ENCODE measurements around the gene PSD2.

The PSD2 gene

DNA sequence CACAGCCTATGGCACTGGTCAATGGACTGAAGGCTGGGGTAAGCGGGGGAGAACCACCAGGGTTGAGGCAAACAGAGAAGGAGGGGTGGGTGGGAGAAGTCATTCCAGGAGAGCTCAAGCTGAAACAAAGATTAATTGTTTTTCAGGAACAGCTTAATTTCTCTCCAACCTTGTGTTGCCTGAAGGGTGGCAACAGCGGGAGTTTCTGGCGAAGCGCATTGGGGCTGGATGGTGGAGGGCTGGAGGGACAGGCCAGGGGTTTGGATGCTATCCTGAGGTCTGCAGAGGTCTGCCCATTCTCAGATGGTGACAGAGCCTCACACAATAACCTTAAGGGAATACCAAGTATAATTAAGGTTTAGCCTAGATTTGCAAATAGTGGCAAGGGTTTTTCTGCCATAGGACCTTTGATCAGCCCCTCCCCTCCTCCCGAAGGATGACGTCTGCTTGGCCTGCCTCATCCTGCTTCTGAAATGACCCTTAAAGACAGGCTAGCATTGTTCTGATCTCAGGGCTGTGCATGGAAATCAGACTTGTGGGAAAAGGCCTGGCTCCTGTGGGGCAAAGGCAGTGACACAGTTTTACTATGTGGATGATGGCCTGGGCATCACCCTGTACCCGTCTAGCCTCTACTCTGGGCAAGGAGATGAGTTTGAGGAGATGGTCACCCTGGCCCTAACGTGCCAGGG is 32.7 kb downstream of the PSD2 start:
- POLR2A ChIA-PET (ENCODE audit: low non-redundant PET) = no interaction called here
- TF ChIP-seq, protein P1, sequence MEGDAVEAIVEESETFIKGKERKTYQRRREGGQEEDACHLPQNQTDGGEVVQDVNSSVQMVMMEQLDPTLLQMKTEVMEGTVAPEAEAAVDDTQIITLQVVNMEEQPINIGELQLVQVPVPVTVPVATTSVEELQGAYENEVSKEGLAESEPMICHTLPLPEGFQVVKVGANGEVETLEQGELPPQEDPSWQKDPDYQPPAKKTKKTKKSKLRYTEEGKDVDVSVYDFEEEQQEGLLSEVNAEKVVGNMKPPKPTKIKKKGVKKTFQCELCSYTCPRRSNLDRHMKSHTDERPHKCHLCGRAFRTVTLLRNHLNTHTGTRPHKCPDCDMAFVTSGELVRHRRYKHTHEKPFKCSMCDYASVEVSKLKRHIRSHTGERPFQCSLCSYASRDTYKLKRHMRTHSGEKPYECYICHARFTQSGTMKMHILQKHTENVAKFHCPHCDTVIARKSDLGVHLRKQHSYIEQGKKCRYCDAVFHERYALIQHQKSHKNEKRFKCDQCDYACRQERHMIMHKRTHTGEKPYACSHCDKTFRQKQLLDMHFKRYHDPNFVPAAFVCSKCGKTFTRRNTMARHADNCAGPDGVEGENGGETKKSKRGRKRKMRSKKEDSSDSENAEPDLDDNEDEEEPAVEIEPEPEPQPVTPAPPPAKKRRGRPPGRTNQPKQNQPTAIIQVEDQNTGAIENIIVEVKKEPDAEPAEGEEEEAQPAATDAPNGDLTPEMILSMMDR (conservative IDR thresholded peaks at IDR 0.05; ENCODE audit: low read depth) = no peak
- no peak overlapping the region for H3K27ac ChIP-seq
- CTCF ChIA-PET = interaction anchor here (0.6 to 1.0 kb wide), 2 partner anchors 37 to 62 kb away, joined by 3 read pairs; no protein-coding TSS in a partner anchor
- DNase-seq (ENCODE audit: low spot score) = no peak

DNA sequence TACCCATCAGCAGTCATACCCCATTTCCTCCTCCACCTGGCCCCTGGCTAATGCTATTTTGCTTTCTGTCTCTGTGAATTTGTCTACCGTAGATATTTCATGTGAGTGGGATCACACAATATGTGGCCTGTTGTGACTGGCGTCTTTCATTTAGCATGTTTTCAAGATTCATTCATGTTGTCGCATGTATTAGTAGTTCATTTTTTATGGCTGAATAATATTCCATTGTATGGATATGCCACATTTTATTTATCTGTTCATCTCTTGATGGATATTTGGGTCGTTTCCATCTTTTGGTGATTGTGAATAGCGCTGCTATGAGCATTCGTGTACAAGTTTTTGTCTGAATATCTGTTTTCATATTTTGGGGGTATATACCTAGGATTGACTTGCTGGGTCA is 33.9 kb downstream of the PSD2 start:
- CTCF ChIA-PET = interaction anchor here (1.0 kb wide), 1 partner anchor 64 kb away, joined by 3 read pairs; no protein-coding TSS in a partner anchor
- TF ChIP-seq, protein P1 (conservative IDR thresholded peaks at IDR 0.05; ENCODE audit: low read depth) = no peak
- no peak for DNase-seq (ENCODE audit: low spot score)
- POLR2A ChIA-PET (ENCODE audit: low non-redundant PET) = no interaction called here
- no peak overlapping the region for H3K27ac ChIP-seq

DNA sequence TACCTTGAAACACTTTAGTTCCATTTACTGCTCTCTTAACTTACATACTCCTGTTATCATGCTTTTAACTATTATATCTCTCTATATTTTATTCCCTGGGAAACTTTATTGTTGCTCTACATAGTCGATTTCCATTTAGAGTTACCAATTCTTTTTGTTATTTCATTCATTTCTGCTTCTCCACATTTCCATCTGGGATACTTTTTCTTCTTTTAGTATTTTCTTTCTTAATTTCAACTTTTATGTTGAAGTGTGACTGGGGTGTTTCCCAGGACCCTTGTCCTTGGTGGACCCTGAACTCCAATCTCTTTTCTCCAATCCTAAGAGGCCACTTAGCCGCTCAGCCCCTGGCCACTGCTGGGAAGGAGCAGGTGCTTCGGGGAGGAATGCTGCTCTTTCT is 36.0 kb downstream of the PSD2 start:
- TF ChIP-seq, protein P1 (conservative IDR thresholded peaks at IDR 0.05; ENCODE audit: low read depth) = no peak
- POLR2A ChIA-PET (ENCODE audit: low non-redundant PET) = no interaction called here
- CTCF ChIA-PET = interaction anchor here (0.6 kb wide), 1 partner anchor 16 kb away, joined by 3 read pairs; no protein-coding TSS in a partner anchor
- H3K27ac ChIP-seq = no peak overlapping the region
- DNase-seq (ENCODE audit: low spot score) = no peak

DNA sequence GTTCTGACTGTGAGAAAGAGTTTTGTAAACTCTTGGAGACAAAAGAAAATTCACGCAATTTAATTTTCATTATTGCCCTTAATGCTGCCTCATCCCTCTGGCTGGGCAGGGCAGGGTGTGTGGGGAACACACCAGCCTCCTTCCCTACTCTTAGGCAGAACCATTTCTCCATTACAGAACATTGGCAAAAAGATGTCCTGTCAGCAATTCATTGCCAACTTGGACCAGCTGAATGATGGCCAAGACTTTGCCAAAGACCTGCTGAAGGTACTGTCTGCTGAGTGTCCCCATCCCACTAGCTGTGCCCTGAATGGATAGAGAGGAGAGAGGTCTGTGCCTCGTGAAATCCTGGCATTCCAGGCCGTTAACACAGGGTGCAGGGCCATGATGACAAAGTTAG is 37.9 kb downstream of the PSD2 start:
- ChIA-PET CTCF (interaction anchor here (0.5 to 1.2 kb wide), 3 partner anchors 9 to 27 kb away, joined by 3 to 5 read pairs (median 4); no protein-coding TSS in a partner anchor), POLR2A (ENCODE audit: low non-redundant PET) (no interaction called here)
- no peak for DNase-seq (ENCODE audit: low spot score)
- TF ChIP-seq, protein P1 (conservative IDR thresholded peaks at IDR 0.05; ENCODE audit: low read depth) = no peak
- H3K27ac ChIP-seq = no peak overlapping the region

DNA sequence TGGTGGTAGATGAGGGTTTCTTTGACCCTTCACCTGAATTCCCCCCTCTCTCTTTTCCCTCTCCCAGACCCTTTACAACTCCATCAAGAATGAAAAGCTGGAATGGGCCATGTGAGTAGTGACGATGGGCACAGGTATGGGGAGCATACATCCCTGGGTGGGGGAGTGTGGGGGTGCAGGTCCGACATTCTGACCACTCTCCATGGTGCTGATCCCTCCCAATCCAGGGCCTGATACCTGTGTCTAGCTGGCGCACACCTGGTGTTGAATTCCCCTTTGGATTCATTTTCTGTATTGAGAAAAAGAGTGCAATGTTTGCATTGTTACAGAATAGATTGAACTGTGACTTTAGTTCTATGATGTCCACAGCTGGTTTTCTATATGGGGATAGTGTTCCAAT is 40.0 kb downstream of the PSD2 start:
- TF ChIP-seq, protein P1 (conservative IDR thresholded peaks at IDR 0.05; ENCODE audit: low read depth) = no peak
- no peak overlapping the region for H3K27ac ChIP-seq
- POLR2A ChIA-PET (ENCODE audit: low non-redundant PET) = no interaction called here
- peak; percentile 44 for DNase-seq (ENCODE audit: low spot score)
- CTCF ChIA-PET = interaction anchor here (1.0 kb wide), 1 partner anchor 133 kb away, joined by 3 read pairs; no protein-coding TSS in a partner anchor

DNA sequence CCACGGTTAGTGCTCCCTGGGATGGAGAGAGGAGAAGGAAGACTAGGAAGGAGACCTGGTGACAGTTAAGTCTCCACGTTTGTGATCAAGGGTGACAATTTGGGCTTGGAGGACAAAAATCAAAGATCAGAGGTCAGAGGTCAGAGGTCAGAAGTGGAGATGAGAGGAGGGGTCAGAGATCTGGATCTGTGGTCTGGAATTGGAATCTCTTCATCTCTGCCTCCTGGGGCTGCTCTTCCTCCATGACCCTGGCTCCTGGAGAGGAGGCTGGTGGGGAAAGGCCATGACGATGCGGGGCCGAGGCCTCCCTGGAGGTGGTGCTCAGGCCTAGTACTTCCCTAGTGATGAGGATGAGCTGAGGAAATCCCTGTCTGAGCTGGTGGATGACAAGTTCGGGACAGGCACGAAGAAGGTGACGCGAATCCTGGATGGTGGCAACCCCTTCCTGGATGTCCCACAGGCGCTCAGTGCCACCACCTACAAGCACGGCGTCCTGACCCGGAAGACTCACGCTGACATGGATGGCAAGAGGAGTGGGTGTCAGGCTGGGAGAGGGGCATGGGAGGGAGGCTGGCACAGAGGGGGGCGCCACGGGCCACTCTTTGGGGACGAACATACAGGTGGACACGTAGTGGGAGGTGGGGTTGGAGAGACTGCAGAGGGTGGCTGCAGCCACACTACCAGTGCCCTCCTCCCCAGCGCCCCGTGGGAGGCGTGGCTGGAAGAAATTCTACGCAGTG is 41.0 kb downstream of the PSD2 start:
- DNase-seq (ENCODE audit: low spot score) = no peak
- ChIA-PET CTCF (interaction anchor here (1.0 to 1.8 kb wide), 2 partner anchors 132 kb away, joined by 3 to 7 read pairs; no protein-coding TSS in a partner anchor), POLR2A (ENCODE audit: low non-redundant PET) (no interaction called here)
- TF ChIP-seq, protein P1 (conservative IDR thresholded peaks at IDR 0.05; ENCODE audit: low read depth) = no peak
- no peak overlapping the region for H3K27ac ChIP-seq
